ENCODE results near the gene IL17A. TPM values are rescaled to one million over a fixed set of nuclear protein-coding genes. Genes with fewer than 3 reads are reported as not detected.

Gene IL17A
- total RNA-seq, 5 donors from 2014 or later (not counting 1 experiment from before 2014, with no cell fraction given) = not detected

- Histone ChIP-seq H3K4me3 (ENCODE audit: control insufficient read depth in 1 of 2, extremely low read depth in 1 of 2, low read length in 1 of 2) (no peak overlapping the region), H3K27ac (ENCODE audit: low read length) (no peak overlapping the region), H3K27me3 (replicated peaks in 1 of 2; ENCODE audit: control insufficient read depth in 2 of 2, extremely low read depth in 1 of 2, insufficient read depth in 2 of 2, low read length in 1 of 2) (peaks cover 0 to 20% of the 10 kb centered on the region in 2 experiments), H3K4me1 (ENCODE audit: control insufficient read depth in 1 of 2, extremely low read depth in 1 of 2, insufficient read depth in 2 of 2, low read length in 2 of 2) (peaks cover 0 to 5% of the 10 kb centered on the region in 2 experiments), H3K9me3 (no peaks in the 10 kb centered on the region), H3K36me3 (ENCODE audit: control insufficient read depth in 2 of 2, extremely low read depth in 1 of 2, insufficient read depth in 1 of 2, low read length in 1 of 2) (no peaks in the 10 kb centered on the region)
- Mint-ChIP-seq H3K36me3 (no peaks in the 10 kb centered on the region), H3K9me3 (no peaks in the 10 kb centered on the region), H3K27ac (no peak overlapping the region), H3K4me1 (peaks cover 3 to 6% (median 5%) of the 10 kb centered on the region in 3 donors), H3K27me3 (peaks cover 27 to 29% of the 10 kb centered on the region in 2 donors), H3K4me3 (no peak overlapping the region)
- WGBS (ENCODE audit: insufficient coverage) = no CpG with 5 or more reads among the region's 7 CpGs
- POLR2A ChIA-PET = interaction anchor here in 1 of 2 donors (0.7 kb wide), 1 partner anchor 13 kb away, joined by 7 read pairs; no protein-coding TSS in a partner anchor
- ATAC-seq (replicated peaks in 1 of 4) (no peak), DNase-seq (no peak)
- CTCF ChIA-PET = no interaction called here
These were observed 33.4 kb upstream of the IL17A start for GRCh38 chr6:52152711-52153160.

- H3K36me3 ChIP-seq (ENCODE audit: control insufficient read depth in 2 of 2, extremely low read depth in 1 of 2, insufficient read depth in 1 of 2, low read length in 1 of 2) = no peaks in the 10 kb centered on the region
- no peaks in the 10 kb centered on the region for H3K9me3 ChIP-seq
- CTCF ChIA-PET = no interaction called here
- DNase-seq (no peak), ATAC-seq (replicated peaks in 1 of 4) (no peak)
- no peaks in the 10 kb centered on the region for H3K9me3 Mint-ChIP-seq
- 68% methylated on average over 3 of the region's 3 CpGs for WGBS (ENCODE audit: insufficient coverage)
- POLR2A ChIA-PET = no interaction called here
- H3K27ac ChIP-seq (ENCODE audit: low read length) = no peak overlapping the region
- H3K27ac Mint-ChIP-seq = no peak overlapping the region
- H3K27me3 ChIP-seq (replicated peaks in 1 of 2; ENCODE audit: control insufficient read depth in 2 of 2, extremely low read depth in 1 of 2, insufficient read depth in 2 of 2, low read length in 1 of 2) = peaks cover 0 to 16% of the 10 kb centered on the region in 2 experiments
- H3K4me3 ChIP-seq (ENCODE audit: control insufficient read depth in 1 of 2, extremely low read depth in 1 of 2, low read length in 1 of 2) = no peak overlapping the region
- H3K4me3 Mint-ChIP-seq = no peak overlapping the region
- peaks cover 0 to 5% of the 10 kb centered on the region in 2 experiments for H3K4me1 ChIP-seq (ENCODE audit: control insufficient read depth in 1 of 2, extremely low read depth in 1 of 2, insufficient read depth in 2 of 2, low read length in 2 of 2)
- peaks cover 3 to 6% (median 5%) of the 10 kb centered on the region in 3 donors for H3K4me1 Mint-ChIP-seq
- H3K27me3 Mint-ChIP-seq = peaks cover 27 to 32% of the 10 kb centered on the region in 2 donors
- no peaks in the 10 kb centered on the region for H3K36me3 Mint-ChIP-seq
These were observed 31.8 kb upstream of the IL17A start for GRCh38 chr6:52154381-52154780.

GRCh38 chr6:52155791-52156576, 30.2 kb upstream of the IL17A start:
- peaks cover 0 to 5% of the 10 kb centered on the region in 2 experiments for H3K4me1 ChIP-seq (ENCODE audit: control insufficient read depth in 1 of 2, extremely low read depth in 1 of 2, insufficient read depth in 2 of 2, low read length in 2 of 2)
- ChIA-PET CTCF (interaction anchor here in 1 of 2 donors (0.5 kb wide), 1 partner anchor 24 kb away, joined by 3 read pairs; no protein-coding TSS in a partner anchor), POLR2A (interaction anchor here in 1 of 2 donors (0.5 kb wide), 1 partner anchor 767 kb away, joined by 7 read pairs; no protein-coding TSS in a partner anchor)
- ATAC-seq (replicated peaks in 1 of 4) = no peak
- H3K36me3 ChIP-seq (ENCODE audit: control insufficient read depth in 2 of 2, extremely low read depth in 1 of 2, insufficient read depth in 1 of 2, low read length in 1 of 2) = no peaks in the 10 kb centered on the region
- H3K27ac ChIP-seq (ENCODE audit: low read length) = no peak overlapping the region
- H3K27ac Mint-ChIP-seq = no peak overlapping the region
- no peak overlapping the region for H3K4me3 Mint-ChIP-seq
- peaks cover 3 to 6% (median 5%) of the 10 kb centered on the region in 3 donors for H3K4me1 Mint-ChIP-seq
- 39% methylated on average over 5 of the region's 7 CpGs for whole genome bisulfite sequencing (ENCODE audit: insufficient coverage)
- no peak overlapping the region for H3K4me3 ChIP-seq (ENCODE audit: control insufficient read depth in 1 of 2, extremely low read depth in 1 of 2, low read length in 1 of 2)
- no peaks in the 10 kb centered on the region for H3K36me3 Mint-ChIP-seq
- H3K9me3 Mint-ChIP-seq = no peaks in the 10 kb centered on the region
- no peaks in the 10 kb centered on the region for H3K9me3 ChIP-seq
- peaks cover 0 to 13% of the 10 kb centered on the region in 2 experiments for H3K27me3 ChIP-seq (replicated peaks in 1 of 2; ENCODE audit: control insufficient read depth in 2 of 2, extremely low read depth in 1 of 2, insufficient read depth in 2 of 2, low read length in 1 of 2)
- DNase-seq = no peak
- H3K27me3 Mint-ChIP-seq = peaks cover 27 to 29% of the 10 kb centered on the region in 2 donors

- WGBS (ENCODE audit: insufficient coverage) = 48% methylated on average over 3 of the region's 7 CpGs
- H3K36me3 ChIP-seq (ENCODE audit: control insufficient read depth in 2 of 2, extremely low read depth in 1 of 2, insufficient read depth in 1 of 2, low read length in 1 of 2) = no peaks in the 10 kb centered on the region
- Mint-ChIP-seq H3K36me3 (no peaks in the 10 kb centered on the region), H3K27me3 (peaks cover 20 to 23% of the 10 kb centered on the region in 2 donors), H3K9me3 (no peaks in the 10 kb centered on the region), H3K4me3 (no peak overlapping the region), H3K27ac (no peak overlapping the region), H3K4me1 (peaks cover 3 to 6% (median 5%) of the 10 kb centered on the region in 3 donors)
- DNase-seq = no peak
- POLR2A ChIA-PET = interaction anchor here in 1 of 2 donors (0.6 kb wide), 1 partner anchor 16 kb away, joined by 3 read pairs; no protein-coding TSS in a partner anchor
- H3K4me3 ChIP-seq (ENCODE audit: control insufficient read depth in 1 of 2, extremely low read depth in 1 of 2, low read length in 1 of 2) = no peak overlapping the region
- peaks cover 0 to 13% of the 10 kb centered on the region in 2 experiments for H3K27me3 ChIP-seq (replicated peaks in 1 of 2; ENCODE audit: control insufficient read depth in 2 of 2, extremely low read depth in 1 of 2, insufficient read depth in 2 of 2, low read length in 1 of 2)
- H3K9me3 ChIP-seq = no peaks in the 10 kb centered on the region
- peaks cover 0 to 5% of the 10 kb centered on the region in 2 experiments for H3K4me1 ChIP-seq (ENCODE audit: control insufficient read depth in 1 of 2, extremely low read depth in 1 of 2, insufficient read depth in 2 of 2, low read length in 2 of 2)
- H3K27ac ChIP-seq (ENCODE audit: low read length) = no peak overlapping the region
- CTCF ChIA-PET = interaction anchor here (0.5 to 1.1 kb wide), 3 partner anchors 20 to 245 kb away, joined by 3 to 4 read pairs (median 3); no protein-coding TSS in a partner anchor
- ATAC-seq (replicated peaks in 1 of 4) = no peak
These were observed 28.8 kb upstream of the IL17A start for GRCh38 chr6:52157301-52157941.

GRCh38 chr6:52160472-52161104, 25.6 kb upstream of the IL17A start:
- ATAC-seq (replicated peaks in 1 of 4) = no peak
- no peak for DNase-seq
- Histone ChIP-seq H3K27me3 (replicated peaks in 1 of 2; ENCODE audit: control insufficient read depth in 2 of 2, extremely low read depth in 1 of 2, insufficient read depth in 2 of 2, low read length in 1 of 2) (peaks cover 0 to 13% of the 10 kb centered on the region in 2 experiments), H3K4me1 (ENCODE audit: control insufficient read depth in 1 of 2, extremely low read depth in 1 of 2, insufficient read depth in 2 of 2, low read length in 2 of 2) (peaks cover 0 to 5% of the 10 kb centered on the region in 2 experiments), H3K36me3 (ENCODE audit: control insufficient read depth in 2 of 2, extremely low read depth in 1 of 2, insufficient read depth in 1 of 2, low read length in 1 of 2) (no peaks in the 10 kb centered on the region), H3K27ac (ENCODE audit: low read length) (no peak overlapping the region), H3K4me3 (ENCODE audit: control insufficient read depth in 1 of 2, extremely low read depth in 1 of 2, low read length in 1 of 2) (no peak overlapping the region), H3K9me3 (no peaks in the 10 kb centered on the region)
- no CpG with 5 or more reads among the region's 4 CpGs for WGBS (ENCODE audit: insufficient coverage)
- Mint-ChIP-seq H3K27ac (no peak overlapping the region), H3K9me3 (no peaks in the 10 kb centered on the region), H3K4me3 (no peak overlapping the region), H3K4me1 (peaks cover 3 to 6% (median 6%) of the 10 kb centered on the region in 3 donors), H3K36me3 (no peaks in the 10 kb centered on the region), H3K27me3 (peaks cover 8 to 19% of the 10 kb centered on the region in 2 donors)
- ChIA-PET CTCF (interaction anchor here in 1 of 2 donors (0.7 kb wide), 1 partner anchor 12 kb away, joined by 3 read pairs; no protein-coding TSS in a partner anchor), POLR2A (interaction anchor here in 1 of 2 donors (0.5 kb wide), 1 partner anchor 261 kb away, joined by 6 read pairs; no protein-coding TSS in a partner anchor)
